ENCODE results near the gene ZMYND19.
A peak's percentile ranks its signal among the peaks of the same experiment; 100 is the strongest.
"Not testable (repeated sequence)": the region's sequence is repeated elsewhere in the genome, so short reads cannot be mapped to it uniquely, and the experiment has no call there.

ZMYND19 gene

GRCh38 chr9:137590469-137591383 is at the start of gene ZMYND19:
ZMYND19 (minus strand) TSS chr9:137590512; CDS start chr9:137590263, 249 bp downstream.
- peak; percentile 83 for DNase-seq

GRCh38 chr9:137639303-137640051 is 49.2 kb upstream of the ZMYND19 start:
- DNase-seq: no peak

DNA sequence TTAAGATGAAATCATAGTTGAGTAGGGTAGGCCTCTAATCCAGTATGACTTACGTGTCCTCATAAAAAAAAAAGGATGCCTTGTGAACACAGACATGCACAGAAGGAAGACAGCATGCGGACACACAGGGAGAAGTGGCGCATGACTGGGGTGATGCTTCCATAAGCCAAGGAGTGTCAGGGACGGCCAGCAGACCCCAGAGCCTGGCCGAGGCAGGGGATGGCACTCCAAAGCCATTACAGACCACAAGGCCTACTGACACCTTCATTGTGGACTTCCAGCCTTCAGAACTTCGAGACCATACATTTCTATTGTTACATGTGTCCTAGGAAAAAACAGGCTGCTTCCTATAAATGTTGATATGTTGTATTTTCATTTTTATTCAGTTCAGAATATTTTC is 48.4 kb upstream of the ZMYND19 start:
- DNase-seq: no peak

DNA sequence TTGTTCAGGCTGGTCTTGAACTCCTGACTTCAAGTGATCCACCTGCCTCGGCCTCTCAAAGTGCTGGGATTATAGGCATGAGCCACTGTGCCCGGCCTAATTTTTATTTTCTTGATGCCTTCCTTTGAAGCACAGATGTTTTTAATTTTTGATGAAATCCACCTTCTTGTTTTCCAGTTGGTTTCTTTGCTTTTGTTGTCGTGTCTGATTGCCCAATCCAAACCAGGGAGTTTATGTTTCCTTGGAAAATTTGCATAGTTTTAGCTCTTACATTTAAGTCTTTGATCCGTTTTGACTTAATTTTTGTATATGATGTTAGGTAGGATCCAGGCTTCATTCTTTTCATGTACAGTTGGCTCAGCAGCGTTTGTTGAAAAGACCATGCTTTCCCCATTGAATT is 43.7 kb upstream of the ZMYND19 start:
- no peak for DNase-seq

DNA sequence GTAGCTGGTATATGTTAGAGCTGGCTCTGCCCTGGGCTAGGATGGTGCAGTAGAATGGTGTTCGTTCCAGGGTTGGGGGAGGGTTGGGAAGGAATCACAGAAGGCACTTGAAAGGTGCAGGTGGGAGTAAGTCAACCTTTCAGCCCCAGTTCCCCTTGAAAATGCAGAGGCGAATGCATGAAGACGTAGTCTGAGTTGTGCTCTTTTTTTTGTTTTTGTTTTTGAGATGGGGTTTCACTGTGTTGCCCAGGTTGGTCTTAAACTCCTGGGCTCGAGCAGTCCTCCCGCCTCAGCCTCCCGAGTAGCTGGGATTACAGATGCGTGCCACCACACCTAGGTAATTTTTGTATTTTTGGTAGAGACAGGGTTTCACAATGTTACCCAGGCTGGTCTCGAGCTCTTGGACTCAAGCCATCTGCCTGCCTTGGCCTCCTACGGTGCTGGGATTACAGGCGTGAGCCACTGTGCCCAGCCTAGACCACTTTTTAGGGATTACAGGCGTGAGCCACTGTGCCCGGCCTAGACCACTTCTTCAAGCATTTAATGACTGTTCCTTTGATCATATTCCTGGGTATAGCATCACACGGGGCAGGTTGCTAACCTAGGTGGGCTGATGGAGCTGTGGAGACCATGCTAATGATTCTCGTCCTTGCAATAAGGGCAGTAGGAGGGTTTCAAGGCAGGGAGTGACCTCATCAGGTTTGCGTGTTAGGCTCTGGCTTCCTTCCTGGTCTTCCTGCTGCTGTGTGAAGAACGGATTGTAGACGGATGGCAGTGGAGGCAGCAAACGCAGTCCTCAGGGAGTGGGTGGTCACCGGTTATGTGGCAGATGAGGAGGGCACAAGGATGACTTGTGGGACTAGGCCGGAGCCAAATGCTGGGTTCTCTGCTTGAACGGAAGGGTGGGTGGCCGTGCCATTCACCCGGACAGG is 42.2 kb upstream of the ZMYND19 start:
- DNase-seq: no peak

DNA sequence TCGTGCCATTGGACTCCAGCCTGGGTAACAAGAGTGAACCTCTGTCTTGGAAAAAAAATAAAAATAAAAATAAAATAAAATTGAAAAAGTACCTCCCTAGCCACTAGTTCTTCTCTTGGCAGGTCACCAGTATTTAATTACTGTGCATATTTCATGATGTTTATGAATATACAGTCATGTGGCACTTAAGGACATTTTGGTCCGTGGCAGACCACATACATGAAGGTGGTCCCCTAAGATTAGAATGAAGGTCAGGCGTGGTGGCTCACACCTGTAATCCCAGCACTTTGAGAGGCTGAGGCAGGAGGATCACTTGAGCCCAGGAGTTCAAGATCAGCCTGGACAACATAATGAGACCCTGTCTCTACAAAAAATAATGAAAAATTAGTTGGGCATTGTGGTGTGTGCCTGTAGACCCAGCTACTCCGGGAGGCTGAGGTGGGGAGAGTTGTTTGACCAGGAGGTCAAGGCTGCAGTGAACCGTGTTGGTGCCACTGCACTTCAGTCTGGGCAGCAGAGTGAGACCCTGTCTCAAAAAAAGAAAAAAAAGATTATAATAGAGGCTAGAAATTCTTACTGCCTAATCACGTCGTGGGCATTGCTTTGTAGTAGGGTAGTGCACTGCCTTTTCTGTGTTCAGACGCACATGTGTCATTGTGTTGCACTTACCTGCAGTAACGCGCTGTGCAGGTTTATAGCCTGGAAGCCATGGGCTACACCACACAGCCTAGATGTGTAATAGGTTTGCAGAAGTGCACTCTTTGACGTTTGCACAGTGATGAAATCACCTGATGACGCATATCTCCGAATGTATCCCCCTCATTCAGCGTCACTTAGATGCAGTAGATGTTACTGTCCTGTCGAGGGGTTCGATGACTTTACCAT is 41.3 kb upstream of the ZMYND19 start:
- no peak for DNase-seq

GRCh38 chr9:137630679-137631078 is 40.4 kb upstream of the ZMYND19 start:
- DNase-seq: no peak

- DNase-seq: no peak
Observed at GRCh38 chr9:137630126-137630525, 39.8 kb upstream of the ZMYND19 start.

- DNase-seq: not testable (repeated sequence)
Observed at GRCh38 chr9:137627406-137627805, 37.1 kb upstream of the ZMYND19 start.

DNA sequence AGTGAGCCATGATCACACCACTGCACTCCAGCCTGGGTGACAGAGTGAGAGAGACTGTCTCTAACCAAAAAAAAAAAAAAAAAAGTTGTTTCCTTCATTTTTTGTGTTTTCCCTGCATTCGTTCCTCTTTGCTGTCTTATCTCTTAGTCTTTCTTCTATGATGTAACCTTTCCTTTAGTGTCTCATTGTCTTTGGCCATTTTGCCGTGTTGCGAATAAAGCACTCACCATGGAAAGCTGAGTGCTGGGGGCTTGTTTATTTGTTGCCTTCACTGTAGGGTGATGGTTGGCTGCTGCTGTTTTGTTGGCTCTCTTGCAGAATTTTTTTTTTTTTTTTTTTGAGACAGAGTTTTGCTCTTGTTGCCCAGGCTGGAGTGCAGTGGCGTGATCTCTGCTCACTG is 36.2 kb upstream of the ZMYND19 start:
- DNase-seq: no peak

DNA sequence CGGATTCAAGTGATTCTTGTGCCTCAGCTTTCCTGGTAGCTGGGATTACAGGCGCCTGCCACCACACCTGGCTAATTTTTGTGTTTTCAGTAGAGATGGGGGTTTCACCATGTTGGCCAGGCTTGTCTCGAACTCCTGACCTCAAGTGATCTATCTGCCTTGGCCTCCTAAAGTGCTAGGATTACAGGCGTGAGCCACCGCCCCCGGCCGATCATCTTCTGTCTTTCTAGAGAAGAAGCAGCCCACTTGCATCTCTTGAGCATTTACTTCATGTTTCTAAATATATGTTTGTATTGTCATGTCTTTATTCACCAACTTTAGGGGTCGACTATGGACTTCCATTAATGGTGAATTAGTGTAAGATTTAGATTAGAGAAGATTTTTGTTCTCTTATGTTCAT is 31.9 kb upstream of the ZMYND19 start:
- not testable (repeated sequence) for DNase-seq

GRCh38 chr9:137621131-137621757 is 30.9 kb upstream of the ZMYND19 start:
- DNase-seq: no peak

- DNase-seq: no peak
Observed at GRCh38 chr9:137620581-137620980, 30.3 kb upstream of the ZMYND19 start.

DNA sequence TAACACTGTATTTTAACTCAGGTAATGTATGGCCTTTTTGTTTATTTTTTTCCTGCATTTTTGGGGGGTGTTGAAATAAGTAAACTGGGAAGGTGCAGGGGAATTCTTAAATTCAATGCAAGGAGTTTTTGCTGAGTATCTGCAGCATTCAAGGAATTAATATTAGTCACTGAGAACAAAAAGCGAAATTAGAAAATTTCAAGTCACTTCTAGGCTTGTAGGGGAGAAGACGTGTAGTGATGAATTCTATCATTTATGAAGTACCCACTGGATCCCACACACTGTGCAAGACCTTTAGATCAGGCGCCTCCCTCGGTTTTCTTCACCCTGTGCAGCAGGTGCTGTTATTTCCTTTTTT is 29.7 kb upstream of the ZMYND19 start:
- DNase-seq: no peak

DNA sequence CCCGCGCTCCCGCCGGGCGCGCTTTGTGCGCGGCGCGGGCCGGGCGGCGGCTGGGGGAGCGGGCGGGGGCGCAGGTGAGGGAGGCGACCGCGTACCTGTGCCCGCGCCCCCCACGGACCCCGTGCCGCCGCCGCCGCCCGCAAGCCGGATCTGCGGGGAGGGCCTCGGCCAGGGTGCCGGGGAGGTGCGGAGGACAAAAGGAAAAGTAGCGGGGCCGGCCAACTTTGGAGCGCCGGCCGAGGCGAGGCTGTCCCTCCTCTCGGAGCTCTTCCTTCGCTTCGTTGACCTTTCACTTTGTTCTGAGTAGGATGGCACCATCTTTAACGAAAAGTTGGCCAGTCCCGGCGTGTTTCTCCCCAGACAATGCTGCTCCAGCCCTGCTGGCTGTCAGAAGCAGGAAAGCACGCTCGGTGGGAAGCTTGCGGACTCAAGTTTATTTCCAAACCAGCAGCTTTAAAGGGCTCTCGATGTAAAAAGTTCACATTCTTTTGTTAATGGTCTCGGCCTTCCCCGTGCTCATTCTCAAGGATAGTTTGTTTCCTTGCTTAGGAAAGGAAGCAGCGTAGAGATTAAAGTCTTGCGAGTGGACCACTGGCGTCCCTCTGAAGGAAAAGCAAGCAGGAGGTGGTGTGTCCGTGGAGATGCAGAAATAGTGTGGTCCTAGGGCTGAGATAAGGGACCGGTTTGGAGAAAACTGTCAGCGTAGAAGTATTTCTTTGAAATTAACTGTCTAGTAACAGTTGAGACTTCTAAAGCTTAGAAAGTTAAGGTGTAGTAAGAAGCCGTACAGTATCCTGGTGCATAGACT is 29.1 kb upstream of the ZMYND19 start:
- no peak for DNase-seq

DNA sequence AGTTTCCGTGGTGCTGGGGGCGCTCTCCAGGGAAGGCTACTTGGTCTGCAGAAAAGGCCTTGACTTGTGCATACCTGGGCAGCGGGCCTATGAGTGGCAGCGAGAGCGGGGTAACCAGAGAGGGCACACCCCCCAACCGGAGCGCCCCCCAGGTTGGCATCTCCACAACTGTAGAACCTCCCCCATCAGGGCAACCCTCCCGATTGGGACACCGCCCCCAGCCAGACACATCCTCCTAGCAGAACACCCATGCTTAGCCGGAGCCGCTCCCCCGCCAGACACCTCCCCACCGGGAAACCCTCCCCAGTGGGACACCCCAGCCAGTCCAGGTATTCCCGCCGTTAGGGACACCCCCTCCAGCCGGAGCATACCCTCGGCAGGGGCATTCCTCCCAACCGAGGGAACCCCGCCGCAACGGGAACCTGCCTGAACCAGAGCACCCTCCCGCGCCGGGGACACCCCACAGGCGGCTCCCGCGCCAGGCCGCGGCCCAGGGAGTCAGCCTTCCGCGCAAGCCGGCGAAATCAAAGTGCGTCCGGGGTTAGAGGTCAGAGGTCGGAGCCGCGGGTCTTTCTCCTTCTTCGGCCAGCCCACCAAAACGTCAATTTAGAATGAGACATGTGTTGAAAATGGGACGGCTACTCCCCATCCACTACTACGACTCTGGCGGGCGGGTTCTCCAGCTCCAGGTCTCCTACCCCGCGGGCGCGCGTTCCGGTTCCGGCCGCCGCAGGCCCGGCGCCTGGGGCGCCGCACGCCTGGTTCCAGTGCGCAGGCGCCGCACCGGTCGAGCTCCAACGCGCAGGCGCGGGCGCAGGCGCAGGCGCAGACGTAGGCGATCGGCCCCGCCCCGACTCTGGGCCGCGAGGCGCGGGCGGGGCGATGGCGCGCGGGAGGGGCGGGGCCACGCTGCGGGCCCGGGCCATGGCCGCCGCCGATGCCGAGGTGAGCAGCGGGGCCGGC is 28.1 kb upstream of the ZMYND19 start, which contains the start of gene EHMT1:
Gene EHMT1 (plus strand): TSS at position 901 of the 963 bp plus-strand sequence. CDS start 24 bp downstream, at position 925.
- DNase-seq: peak; percentile 37

DNA sequence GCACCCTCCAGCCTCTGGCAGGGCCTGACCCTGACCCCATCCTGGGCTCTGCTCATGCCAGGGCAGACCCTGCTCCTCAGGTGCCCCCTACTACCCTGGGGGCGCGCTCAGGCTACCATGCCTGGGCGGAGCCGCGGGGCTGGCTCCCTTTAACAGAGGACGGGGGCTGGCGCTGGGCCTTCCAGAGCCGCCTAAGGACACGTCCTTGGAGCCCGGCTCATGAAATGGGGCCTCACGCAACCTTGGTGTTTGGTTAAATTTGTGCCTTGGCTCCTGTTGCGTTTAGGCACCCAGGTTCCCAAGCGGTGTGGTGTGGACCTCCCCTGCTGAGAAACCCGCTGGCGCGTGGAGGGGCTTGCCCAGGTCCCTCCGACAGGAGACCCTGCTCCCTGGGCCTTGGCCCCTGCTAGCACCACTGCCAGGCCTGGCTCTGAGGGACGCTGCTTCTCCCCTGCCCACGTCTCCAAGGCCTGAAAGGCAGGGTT is 25.1 kb upstream of the ZMYND19 start:
- DNase-seq: no peak

DNA sequence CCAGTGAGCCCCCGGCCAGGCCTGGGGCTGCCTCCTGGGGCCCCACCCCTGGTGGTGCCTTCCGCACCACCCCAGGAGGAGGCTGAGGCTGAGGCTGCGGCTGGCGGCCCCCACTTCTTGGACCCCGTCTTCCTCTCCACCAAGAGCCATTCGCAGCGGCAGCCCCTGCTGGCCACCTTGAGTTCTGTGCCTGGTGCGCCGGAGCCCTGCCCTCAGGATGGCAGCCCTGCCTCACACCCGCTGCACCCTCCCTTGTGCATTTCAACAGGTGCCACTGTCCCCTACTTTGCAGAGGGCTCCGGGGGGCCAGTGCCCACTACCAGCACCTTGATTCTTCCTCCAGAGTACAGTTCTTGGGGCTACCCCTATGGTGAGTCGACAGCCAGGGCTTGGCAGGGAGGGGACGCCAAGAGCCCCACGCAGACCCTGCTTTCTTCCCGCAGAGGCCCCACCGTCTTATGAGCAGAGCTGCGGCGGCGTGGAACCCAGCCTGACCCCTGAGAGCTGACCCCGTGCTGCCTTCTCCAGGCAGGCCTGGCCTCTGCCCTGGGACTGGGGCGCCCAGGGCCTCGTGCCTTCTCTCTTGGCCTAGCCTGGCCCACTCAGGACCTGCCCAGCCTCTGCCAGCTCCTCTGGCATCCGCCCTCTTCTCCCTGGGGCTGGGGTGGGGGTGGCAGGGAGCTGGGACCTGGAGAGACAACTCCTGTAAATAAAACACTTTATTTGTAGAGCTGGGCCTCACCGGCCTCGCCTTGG is 24.5 kb upstream of the ZMYND19 start:
- DNase-seq: no peak
